HG03378 (cell line): ENCODE results near the gene SLC3A2.

Experiments used
- ATAC-seq: cut with Tn5 transposase; IDR thresholded peaks from one replicate; pipeline ENCODE4 v1.9.1; 2021; ENCODE audit warnings: mild to moderate bottlenecking, moderate library complexity; ENCODE audit not compliant: unreplicated experiment

The SLC3A2 gene

DNA sequence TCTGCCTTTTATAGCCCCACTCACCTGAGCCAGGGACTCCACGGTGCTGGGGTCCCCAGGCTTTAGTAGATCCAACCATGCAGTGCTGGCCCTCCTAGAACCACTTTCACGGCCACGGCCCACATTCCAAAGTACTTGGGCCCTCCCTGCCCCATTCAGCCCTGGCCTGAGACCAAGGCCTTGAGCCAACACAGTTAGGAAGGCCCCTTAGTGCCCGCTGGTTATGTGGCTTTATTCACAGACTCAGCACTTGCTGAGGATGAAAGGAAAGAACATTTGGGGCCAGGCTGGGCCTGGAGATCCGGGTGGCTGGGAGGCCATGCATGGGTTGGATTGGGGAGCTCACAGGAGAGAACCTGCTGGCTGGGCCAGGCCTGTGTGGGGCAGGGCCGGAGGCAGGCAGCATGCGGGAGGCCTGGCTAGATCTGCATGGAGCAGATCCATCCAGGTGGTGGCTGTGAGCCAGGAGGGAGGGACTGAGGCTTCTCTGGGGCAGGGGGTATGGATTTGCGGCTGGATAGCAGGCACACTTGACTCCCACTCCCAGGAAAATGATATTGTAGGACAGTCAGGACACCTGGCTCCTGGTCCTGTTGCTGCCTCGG lies 27.9 kb downstream of the SLC3A2 start:
- ATAC-seq = no peak

DNA sequence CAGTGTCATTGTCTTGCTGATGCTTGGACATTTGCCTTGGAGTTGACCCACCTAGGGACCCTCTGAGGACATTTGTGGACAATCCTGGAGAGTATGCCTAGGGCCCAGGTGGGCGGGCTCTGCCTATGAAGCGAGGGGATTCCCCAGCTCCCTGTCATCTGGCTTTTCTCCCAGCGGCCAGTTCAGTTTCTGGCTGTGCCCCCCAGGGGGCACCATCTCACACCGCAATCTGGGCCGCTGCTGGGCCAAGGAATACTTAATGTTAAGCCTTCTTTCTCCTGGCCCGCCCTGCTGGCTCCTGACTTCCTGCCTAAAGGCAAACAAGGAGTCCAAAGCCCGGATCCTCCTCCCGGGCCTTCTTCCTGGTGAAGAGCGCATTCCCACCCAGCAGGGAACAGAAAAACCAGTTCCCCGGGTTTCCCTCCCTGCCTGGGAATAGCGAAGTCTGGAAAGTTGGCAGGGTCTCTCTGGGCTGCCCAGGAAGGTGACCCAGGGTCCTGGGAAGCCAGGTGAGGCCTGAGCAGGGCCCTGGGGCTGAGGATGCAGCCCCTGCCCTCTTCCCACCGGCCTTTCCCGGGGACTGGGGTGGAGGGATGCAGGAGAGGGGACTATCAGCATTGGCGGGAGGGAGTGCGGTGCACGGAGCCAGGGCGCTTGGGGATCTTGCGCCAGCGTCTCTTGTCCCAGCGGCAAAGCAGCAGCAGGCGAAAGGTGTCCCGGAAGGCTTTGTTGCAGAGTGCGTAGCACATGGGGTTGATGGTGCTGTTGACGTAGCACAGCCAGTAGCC lies 28.6 kb downstream of the SLC3A2 start:
- no peak for ATAC-seq

DNA sequence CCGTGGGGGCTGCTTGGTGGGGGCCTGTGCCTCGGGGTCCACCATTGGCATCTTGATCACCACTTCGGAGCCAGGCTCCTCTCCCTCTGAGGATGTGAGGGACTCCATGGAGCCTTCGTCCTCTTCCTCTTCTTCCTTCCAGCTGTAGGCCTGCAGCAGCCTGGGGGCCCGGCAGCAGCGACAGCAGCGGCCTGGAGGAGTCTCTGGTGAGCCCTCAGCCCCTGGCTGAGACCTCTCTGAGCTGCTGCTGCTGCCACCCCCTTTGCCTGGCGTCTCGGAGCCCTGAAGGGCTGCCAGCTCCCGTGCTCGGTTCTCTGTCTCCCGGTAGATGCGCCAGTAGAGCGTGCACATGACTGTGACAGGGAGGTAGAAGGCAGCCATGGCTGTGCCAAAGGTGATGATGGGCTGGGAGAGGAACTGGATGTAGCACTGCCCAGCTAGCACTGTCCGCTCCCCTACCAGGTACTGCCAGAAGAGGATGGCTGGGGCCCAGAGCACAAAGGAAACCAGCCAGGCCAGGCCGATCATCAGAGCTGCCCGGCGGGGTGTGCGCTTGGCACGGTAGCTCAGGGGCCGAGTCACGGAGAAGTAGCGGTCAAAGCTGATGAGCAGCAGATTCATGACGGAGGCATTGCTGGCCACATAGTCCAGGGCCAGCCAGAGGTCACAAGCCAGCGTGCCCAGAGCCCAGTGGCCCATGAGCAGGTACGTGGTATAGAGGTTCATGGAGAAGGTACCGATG lies 29.6 kb downstream of the SLC3A2 start:
- no peak for ATAC-seq

DNA sequence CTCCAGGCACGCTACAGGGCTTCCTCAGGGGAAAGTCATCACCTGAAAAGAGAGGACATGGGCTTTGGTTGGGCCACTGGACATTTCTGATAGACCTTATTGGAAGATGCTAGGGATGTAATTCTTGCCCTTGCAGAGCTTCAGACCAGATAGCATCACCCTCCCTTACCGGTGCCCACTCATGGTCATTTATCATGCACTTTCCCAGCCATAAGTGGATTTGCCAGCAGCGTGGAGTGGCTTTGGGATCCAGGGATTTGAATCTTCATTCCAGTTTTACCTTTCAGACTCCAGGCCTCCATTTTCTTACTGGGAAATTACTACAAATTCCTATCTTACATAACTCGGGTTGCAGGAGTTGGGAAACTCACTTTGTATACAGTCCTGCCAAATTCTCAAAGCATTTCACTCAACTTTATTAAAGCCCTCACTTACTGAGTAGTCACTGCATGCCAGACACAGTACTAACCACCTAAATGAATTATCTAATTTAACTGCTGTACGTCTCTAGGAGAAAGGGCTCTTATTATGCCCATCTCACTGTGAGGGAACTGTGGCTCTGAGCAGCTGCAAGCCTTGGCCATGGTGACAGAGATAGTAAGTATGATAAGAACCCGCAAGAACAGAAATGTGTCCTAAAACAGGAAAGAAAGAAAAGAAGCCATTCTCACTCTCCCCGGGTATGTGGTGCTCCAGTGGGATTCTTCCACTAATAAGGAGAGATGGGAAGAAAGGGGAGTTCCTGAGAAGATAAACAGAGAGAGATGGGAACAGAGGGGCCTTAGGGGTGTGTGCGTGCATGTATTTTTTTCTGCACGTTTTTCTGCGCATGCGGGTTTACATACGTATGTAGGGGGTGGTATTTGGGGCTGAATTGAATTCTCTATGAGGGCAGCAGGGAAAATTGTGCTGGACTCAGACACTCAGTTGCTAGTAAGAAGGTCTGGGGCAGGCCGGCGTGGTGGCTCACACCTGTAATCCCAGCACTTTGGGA lies 30.7 kb downstream of the SLC3A2 start:
- ATAC-seq = no peak

DNA sequence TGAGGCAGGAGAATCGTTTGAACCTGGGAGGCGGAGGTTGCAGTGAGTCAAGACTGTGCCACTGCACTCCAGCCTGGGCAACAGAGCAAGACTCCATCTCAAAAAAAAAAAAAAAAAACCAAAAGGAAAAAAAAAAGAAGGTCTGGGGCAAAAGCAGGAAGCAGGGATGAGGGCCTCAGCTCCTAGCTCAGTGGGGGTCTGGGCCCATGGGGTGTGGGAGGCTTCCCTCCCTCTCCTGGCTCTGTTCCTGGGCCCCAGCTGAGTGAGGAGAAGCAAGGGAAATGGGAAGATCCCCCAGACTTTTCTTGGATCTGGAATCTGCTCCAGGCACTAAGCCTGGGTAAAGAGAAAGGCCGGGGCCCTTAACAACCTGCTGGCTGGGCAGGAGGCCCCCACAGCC lies 31.6 kb downstream of the SLC3A2 start:
- no peak for ATAC-seq

DNA sequence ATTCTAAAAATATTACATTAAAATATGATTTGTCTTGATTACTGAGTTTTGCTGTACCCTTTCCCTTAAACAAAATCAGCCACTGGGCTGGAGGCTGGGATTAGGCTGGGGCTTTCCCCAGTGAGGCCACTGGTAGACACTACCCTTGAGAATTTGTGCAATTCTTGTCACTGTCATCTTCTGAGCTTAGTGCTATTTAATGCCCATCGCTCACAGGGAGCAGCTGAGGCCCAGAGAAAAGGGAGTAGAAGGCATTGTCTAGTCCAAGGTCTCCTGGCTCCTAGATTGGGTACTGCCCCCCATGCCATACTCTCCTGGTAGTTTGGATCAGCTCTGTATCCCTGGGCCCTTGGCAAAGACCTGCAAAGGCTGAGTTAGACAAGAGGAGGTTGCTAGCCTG lies 33.7 kb downstream of the SLC3A2 start:
- no peak for ATAC-seq

DNA sequence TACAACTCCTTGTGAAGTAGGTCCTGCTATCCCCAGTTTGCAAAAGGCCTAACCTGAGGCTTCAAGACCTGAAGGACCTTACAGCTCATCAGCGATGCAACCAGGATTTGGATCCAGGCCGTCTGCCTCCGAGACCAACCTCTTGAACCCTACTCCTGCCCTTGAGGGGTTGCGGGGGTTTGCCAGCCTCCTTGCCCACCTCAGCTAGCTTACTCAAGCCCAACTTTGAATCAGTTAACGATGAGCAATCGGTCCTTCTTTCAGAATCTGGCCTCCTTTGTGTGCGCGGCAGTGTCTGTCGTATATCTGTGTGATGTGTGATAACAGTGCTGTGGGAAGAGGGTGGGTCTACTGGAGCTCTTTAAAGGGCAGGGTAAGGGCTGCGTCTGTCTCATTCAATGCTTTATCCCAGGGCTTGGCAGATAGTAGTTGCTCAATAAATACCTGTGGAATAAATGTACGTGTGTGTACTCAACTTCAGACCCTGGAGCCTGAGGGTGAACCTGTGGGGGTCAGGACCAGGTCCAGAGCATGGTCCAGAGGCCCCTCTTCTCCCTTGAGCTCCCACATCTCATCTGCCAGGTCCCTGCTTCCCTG lies 37.3 kb downstream of the SLC3A2 start:
- no peak for ATAC-seq

DNA sequence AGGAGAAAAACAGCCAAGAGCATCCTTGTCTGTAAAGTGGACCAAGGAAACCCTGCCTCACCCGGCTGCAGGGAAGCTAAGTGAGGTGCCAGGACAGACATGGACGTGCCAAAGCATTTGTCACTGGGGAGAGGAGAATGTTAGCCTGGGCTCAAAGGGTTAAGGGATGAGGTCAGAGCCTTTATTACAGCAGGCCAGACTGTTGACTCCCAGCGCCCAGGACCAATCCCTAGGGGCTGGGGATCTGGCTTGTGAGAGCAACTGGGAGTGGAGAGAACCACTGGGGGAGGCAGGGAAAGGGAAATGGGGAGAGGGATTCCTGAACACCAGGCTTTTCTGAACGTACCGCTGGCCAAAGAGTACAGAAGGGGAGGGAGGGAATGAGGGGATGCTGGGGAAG lies 37.8 kb downstream of the SLC3A2 start:
- ATAC-seq = no peak

DNA sequence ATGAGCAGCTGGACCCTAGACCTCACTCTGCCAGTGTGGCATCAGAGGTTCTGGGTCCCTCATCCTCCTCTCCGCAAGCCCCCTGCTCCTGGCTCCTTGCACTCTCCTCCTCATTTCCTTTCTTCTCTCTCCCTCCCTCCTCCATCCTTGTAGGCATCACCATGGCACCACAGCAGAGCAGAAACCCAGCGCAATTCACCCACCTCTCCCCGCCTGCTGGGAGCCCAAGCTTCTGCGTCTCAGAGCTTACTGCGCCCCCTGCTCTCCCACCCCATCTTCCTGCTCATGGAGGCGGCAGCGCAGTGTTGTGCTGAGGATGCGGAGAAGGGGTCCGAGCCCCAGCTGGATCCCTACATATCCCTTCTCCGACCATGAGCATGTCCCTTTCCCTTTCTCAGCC lies 38.8 kb downstream of the SLC3A2 start:
- ATAC-seq = no peak

DNA sequence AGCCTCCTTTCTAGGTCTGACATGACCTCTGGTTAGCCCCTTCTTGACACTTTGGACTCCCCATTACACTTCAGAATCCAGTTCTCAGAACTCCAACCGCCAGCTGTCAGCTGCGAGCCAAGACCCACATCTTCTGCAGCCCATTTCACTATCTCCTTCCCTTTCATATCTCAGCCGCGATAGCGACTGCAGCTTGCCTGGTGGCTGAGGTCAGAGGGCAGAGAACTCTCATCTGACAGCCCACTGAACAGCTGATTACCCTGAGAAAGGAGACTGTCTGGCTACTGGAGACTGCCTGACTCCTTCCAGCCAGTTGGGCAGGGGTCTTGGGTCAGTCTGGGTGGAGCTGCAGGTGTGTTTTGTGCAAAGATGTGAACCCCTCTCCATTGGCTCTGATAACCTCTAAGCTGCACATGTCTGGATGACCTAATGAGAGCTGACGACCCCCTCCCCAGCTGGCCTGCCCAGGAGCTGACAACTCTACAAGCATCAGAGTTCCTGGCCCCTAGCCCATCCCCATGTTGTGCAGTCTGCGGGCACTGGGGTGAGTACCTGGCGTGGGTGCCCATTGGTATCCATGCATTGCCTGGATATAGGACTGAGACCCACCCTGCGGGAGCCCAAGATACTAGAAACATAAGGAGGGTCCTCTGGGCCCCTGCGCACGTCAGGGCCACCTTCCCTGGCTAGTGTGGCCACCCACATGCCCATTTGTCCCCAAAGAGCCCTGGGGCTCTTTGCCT lies 39.4 kb downstream of the SLC3A2 start:
- no peak for ATAC-seq

DNA sequence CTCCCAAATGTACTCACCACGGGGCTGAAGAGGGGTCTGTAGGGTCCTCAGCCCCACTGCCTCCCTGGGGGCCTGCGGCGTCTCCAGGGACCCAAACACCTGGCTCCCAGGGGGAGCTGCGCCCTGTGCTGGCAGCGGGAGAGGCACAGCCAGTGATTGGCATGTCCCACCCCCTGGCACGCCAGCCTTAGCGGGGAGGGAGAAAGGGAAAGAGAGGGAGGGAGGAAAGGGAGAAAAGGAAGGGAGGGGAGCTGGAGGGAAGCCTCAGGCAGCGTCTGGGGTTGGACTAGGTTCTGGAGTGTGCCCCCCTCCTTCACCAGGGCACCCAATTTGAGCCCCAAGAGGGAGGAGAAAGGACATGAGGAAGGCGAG lies 40.5 kb downstream of the SLC3A2 start, which contains the start of gene CHRM1:
Gene CHRM1 (minus strand): TSS at position 163 of the 372 bp plus-strand sequence. CDS start 10,263 bp downstream, outside the sequence.
- ATAC-seq = no peak

DNA sequence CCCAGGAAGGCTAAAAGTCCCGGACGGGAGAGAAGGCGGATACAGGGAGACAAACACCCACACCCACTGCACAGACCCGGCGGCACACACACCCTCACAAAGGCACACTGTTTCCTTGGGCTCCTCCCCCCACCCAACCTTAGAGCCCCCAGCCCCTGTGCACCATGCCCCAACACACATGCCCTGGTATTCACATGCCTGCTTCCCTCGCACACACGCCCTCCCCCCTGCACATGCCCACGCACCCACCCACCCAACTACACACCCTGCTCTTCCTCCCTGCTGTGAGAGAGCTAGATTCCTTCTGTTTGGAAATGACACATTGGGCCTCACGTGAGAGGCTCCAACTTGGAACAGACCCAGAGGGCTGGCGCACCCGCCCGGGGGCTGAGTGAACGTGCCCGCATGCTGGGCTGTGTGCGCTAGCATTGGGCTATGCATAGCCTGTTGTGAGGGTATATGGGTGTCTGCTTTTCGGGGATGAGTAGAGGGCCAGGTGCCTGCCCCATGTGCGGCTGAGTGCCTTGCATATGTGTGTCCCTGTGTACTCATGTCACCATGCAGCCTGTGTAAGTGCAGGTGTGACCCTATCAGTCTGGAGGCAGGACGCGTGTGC lies 41.0 kb downstream of the SLC3A2 start:
- no peak for ATAC-seq

DNA sequence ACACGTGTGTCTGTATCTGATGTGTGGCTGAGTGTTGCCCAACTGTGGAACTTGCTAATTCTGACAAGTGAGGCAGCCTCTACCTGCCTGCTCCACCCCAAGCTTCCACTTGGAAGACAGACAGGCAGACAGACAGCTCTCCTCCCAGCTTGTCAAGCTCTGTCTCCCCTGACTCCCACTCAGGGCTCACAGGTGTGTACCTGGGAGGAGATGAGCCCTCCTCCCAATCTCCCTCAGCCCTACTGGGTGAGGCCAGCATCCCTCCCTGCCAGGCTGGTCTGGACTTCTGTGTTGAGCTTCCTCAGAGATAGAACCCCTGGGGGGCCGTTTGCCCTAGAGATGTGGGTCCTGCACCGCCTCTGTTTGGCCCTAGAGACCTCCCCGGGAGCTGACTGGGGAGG lies 41.5 kb downstream of the SLC3A2 start:
- ATAC-seq = no peak

DNA sequence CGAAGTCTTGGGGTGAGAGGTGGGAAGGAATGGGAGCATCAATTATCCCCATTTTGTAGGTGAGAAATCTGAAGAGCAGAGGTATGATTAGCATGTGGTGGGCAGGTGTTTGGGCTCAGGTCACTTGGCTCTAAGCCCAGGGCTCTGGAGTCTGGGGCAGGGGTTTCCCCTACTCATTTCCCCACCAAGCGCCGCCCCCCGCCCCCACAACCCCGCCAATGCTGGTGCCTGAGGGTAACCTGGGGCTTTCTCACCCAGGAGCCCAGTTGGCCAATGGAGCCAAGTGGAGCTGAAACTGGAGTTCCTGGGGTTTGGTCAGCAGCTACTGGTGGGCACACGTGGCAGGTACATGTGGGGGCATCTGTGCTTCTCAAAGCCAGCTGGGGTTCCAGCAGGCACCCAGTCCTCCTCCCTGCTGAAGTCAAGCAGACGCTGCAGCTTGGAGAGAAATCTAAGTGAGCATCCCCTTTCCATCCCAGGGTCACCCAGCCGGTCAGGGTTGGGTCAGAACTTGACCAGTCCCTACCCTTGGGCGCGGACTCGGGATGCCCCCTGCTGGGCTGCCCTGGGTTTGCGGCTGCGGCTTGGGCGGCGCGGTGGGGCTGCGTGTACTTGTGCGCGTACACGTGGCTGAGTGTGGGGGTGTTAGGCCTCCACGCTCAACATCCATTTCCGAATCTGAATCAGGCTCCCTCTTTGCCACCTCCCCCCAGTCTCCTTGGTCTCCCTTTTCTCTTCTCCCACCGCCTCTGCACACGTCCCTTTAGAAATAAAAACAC lies 42.1 kb downstream of the SLC3A2 start:
- no peak for ATAC-seq

DNA sequence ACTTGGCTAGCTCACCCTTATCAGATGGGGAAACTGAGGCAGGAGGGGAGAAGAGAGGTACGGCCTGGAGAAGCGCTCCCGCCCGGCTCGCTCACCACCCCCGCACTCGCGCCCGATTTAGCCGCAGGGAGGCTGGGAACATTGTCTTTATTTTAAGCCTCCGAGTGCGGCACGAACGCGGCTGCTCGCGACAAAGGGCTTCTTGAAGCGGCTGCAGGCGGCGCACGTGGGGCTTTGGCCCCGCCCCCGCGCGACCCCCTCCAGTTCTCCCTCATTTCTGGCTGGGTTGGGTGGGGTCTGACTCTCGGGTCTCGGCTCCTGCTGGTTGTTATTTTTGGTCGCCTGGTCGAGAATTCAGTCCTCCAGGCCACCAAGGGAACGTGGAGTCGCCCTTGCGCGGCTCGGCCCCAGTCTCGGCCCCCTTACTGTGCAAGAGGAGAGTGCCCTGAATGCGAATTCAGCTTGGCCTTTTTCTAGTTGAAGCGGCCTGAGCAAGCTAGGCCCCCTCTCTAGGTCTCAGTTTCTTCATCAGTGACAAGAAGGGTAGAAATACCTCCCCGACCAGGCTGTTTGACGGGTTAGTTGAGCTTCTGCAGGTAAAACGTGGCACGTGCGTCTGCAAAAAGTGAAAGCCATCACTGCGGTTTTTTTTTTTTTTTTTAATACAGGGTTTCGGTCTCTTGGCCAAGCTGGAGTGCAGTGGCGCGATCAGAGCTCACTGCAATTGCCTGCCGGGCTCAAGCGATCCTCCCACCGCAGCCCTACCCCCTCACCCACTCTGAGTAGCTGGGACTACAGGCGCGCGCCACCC lies 43.1 kb downstream of the SLC3A2 start:
- no peak for ATAC-seq

DNA sequence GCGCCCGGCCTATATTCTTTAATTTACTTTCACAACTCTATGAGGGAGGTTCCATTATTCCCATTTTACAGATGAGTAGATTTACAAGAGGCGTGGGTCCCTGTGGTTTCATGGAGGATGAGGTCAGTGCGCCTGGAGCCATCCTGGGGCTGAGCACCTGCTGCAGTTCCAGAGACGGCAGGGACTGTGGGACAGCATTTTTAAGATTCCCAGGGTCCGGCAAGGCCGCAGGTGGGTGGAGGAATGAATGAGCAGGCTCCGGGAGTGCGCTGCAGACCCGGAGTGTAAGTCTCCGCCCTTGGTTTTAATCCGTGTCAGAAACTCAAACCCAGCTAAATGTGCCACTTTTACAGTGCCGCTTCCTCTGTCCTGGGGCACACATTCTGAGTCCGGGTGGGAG lies 44.6 kb downstream of the SLC3A2 start:
- ATAC-seq = no peak
